Progenitor cell of endocrine pancreas (in vitro differentiated cells): ENCODE measurements around the gene DENND1A. TPM values are rescaled to one million over a fixed set of nuclear protein-coding genes. Genes with fewer than 3 reads are reported as not detected.

ENCODE experiments used
- DNase-seq: peaks from one replicate; pipeline ENCODE4 v3.0.0; 2021; ENCODE audit warnings: low spot score; ENCODE audit not compliant: unreplicated experiment
- H3K27ac Mint-ChIP-seq: 2 replicates; pipeline ENCODE4 v1.8.0; 2021; ENCODE audit warnings: mild to moderate bottlenecking, moderate library complexity, mixed read lengths
- H3K27me3 Mint-ChIP-seq: 2 replicates; pipeline ENCODE4 v1.8.0; 2021; ENCODE audit warnings: mixed read lengths
- H3K36me3 Mint-ChIP-seq: 2 replicates; pipeline ENCODE4 v1.8.0; 2022; ENCODE audit warnings: mixed read lengths; ENCODE audit not compliant: insufficient read depth
- H3K4me1 Mint-ChIP-seq: 2 replicates; pipeline ENCODE4 v1.8.0; 2021; ENCODE audit warnings: low read depth, mixed read lengths
- H3K4me3 Mint-ChIP-seq: 2 replicates; pipeline ENCODE4 v1.8.0; 2021; ENCODE audit warnings: low read depth, mild to moderate bottlenecking, moderate library complexity, mixed read lengths
- H3K9me3 Mint-ChIP-seq: 2 replicates; pipeline ENCODE4 v1.8.0; 2021; ENCODE audit warnings: low read depth, mixed read lengths
- CTCF ChIP-seq: fragments of 200-600 bp; sonication (generic); IDR thresholded peaks from one replicate; pipeline ENCODE4 v1.5.0; 2021; ENCODE audit warnings: antibody characterized with exemption, mild to moderate bottlenecking; ENCODE audit not compliant: unreplicated experiment
- total RNA-seq: library from RNA; stranded (reverse); gene quantifications from 2 replicates; pipeline ENCODE4 v1.2.1, GENCODE V29; 2021

Gene DENND1A
- total RNA-seq, 1 donor from 2014 or later = 20.1 TPM

- Mint-ChIP-seq H3K27me3 (peaks cover 13% of the 10 kb centered on the region), H3K36me3 (peaks cover 1% of the 10 kb centered on the region), H3K4me3 (no peak overlapping the region), H3K4me1 (peaks cover 25% of the 10 kb centered on the region), H3K27ac (no peak overlapping the region), H3K9me3 (no peaks in the 10 kb centered on the region)
- DNase-seq = no peak
- no peak for TF ChIP-seq CTCF
These were observed 62.9 kb downstream of the DENND1A start for GRCh38 chr9:123867034-123867433.

- Mint-ChIP-seq H3K27ac (no peak overlapping the region), H3K9me3 (no peaks in the 10 kb centered on the region), H3K36me3 (peaks cover 1% of the 10 kb centered on the region), H3K4me3 (no peak overlapping the region), H3K27me3 (peaks cover 13% of the 10 kb centered on the region), H3K4me1 (peaks cover 29% of the 10 kb centered on the region)
- TF ChIP-seq CTCF = no peak
- DNase-seq = no peak
These were observed 63.4 kb downstream of the DENND1A start for GRCh38 chr9:123866497-123866896.

- H3K4me3 Mint-ChIP-seq = no peak overlapping the region
- H3K4me1 Mint-ChIP-seq = peaks cover 40% of the 10 kb centered on the region
- no peaks in the 10 kb centered on the region for H3K9me3 Mint-ChIP-seq
- H3K27me3 Mint-ChIP-seq = peaks cover 13% of the 10 kb centered on the region
- H3K36me3 Mint-ChIP-seq = peaks cover 1% of the 10 kb centered on the region
- no peak for TF ChIP-seq CTCF
- H3K27ac Mint-ChIP-seq = no peak overlapping the region
- no peak for DNase-seq
These were observed 64.5 kb downstream of the DENND1A start for GRCh38 chr9:123865226-123866000.

- H3K9me3 Mint-ChIP-seq = no peaks in the 10 kb centered on the region
- no peak for TF ChIP-seq CTCF
- peaks cover 13% of the 10 kb centered on the region for H3K27me3 Mint-ChIP-seq
- no peaks in the 10 kb centered on the region for H3K36me3 Mint-ChIP-seq
- H3K4me3 Mint-ChIP-seq = no peak overlapping the region
- no peak for DNase-seq
- peaks cover 46% of the 10 kb centered on the region for H3K4me1 Mint-ChIP-seq
- no peak overlapping the region for H3K27ac Mint-ChIP-seq
These were observed 65.7 kb downstream of the DENND1A start for GRCh38 chr9:123864251-123864650.

- no peak for DNase-seq
- no peaks in the 10 kb centered on the region for H3K9me3 Mint-ChIP-seq
- TF ChIP-seq CTCF = no peak
These were observed 66.6 kb downstream of the DENND1A start for GRCh38 chr9:123863164-123863855.

More at GRCh38 chr9:123863164-123863855, 66.6 kb downstream of the DENND1A start:
- Mint-ChIP-seq H3K4me1 (peaks cover 46% of the 10 kb centered on the region), H3K36me3 (no peaks in the 10 kb centered on the region), H3K27ac (no peak overlapping the region), H3K27me3 (peaks cover 16% of the 10 kb centered on the region), H3K4me3 (no peak overlapping the region)
